ENCODE measurements around the gene HAP1. TPM values are rescaled to one million over a fixed set of nuclear protein-coding genes. Genes with fewer than 3 reads are reported as not detected.

Gene HAP1
- total RNA-seq, 2 experiments from 2014 or later = 0.19 to 0.55 TPM

DNA sequence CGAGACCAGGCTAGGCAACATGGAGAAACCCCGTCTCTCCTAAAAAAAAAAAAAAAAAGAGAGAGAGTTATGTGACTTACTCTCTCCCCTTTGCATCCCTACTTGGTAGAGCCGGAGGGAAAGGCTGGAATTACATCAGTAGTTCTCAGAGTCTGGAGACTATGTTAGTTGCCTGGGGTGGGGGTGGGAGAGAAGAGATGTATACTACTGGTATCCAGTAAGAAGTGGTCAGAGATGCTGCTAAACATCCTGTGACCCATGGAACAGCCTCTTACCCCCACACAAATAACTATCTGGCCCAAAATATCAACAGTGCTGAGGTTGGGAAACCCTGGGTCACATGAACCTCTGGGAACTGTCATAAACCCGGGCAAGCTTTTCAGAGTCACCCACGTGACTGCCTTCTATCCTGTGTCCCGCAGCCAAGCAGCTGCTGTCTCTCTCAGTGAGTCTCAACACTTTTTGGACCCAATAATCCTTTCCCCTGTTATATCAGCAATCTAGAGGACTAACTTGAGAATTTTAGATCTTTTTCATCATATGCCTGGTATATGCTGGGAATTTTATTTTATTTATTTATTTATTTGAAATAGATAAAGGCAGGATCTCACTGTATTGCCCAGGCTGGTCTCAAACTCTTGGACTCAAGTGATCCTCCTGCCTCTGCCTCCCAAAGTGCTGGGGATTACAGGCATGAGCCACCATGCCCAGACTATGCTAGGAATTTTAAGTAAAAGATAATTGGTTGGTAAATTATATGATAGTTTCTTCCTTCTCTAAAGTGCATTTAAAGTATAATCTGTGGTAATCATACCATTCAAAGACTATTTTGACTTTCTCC, 37.1 kb downstream of the HAP1 start:
- POLR2A ChIA-PET = no interaction called here
- no TSS peak for BruUV-seq (replicated peaks)
- no peak for TF ChIP-seq EZH2phosphoT487 (IDR thresholded peaks at IDR 0.05; ENCODE audit: borderline replicate concordance, low read depth, low read length)
- TF ChIP-seq, protein P1, sequence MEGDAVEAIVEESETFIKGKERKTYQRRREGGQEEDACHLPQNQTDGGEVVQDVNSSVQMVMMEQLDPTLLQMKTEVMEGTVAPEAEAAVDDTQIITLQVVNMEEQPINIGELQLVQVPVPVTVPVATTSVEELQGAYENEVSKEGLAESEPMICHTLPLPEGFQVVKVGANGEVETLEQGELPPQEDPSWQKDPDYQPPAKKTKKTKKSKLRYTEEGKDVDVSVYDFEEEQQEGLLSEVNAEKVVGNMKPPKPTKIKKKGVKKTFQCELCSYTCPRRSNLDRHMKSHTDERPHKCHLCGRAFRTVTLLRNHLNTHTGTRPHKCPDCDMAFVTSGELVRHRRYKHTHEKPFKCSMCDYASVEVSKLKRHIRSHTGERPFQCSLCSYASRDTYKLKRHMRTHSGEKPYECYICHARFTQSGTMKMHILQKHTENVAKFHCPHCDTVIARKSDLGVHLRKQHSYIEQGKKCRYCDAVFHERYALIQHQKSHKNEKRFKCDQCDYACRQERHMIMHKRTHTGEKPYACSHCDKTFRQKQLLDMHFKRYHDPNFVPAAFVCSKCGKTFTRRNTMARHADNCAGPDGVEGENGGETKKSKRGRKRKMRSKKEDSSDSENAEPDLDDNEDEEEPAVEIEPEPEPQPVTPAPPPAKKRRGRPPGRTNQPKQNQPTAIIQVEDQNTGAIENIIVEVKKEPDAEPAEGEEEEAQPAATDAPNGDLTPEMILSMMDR (conservative IDR thresholded peaks at IDR 0.05; ENCODE audit: low read length) = no peak

DNA sequence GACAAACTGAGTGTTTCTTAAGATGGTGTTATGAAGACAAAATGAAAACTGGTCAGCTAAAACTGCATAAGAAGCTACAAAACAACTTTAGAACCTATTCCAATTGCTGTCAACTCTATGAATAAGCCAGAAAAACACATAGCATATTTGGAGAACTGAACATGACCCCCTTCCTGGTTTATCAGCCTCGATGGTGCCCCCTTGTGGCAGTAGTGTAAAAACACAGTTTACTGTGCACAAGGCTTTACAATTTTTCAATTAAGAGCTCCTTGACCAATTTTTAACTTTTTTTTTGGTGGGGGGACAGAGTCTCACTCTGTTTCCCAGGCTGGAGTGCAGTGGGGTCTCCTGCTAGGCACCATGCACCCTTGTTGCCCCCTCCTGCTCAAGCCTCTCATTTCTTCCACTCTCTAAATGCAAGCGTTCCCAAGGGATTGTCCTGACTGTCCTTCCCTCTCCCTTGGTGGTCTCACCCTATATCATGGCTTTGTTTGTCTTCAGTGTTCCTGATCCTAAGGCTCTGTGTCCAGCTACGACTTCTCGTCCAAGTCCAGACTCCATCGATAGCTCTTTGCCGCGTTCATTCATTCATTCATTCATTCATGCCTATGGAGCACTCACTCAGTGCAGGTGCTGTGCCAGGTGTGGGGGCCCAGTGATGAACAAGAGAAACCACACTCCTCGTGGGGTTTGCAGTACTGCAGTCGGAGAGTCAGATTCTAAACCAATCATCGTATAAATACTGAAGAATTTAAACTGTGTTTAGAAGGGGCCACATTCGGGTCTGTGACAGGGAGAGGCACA, 38.3 kb downstream of the HAP1 start:
- H3K79me2 ChIP-seq (ENCODE audit: insufficient read depth, low read depth, low read length) = peaks cover 6% of the 10 kb centered on the region; the same call in 1 of the 2 replicates
- H3K4me2 ChIP-seq (ENCODE audit: low read length) = no peak overlapping the region
- no TSS peak for BruUV-seq (replicated peaks)
- H3K4me3 ChIP-seq (ENCODE audit: low read depth, low read length, poor library complexity, severe bottlenecking) = no peak overlapping the region
- ChIA-PET POLR2A (interaction anchor here (1.0 kb wide), 1 partner anchor 30 kb away, joined by 4 read pairs; no protein-coding TSS in a partner anchor), CTCF (ENCODE audit: unreplicated experiment) (interaction anchor here (0.6 kb wide), 2 partner anchors 13 to 63 kb away, joined by 3 read pairs; no protein-coding TSS in a partner anchor)
- H3K36me3 ChIP-seq (ENCODE audit: insufficient read depth, low read length) = peaks cover 42% of the 10 kb centered on the region
- H3K27ac ChIP-seq (ENCODE audit: low read depth, low read length, poor library complexity, severe bottlenecking) = no peak overlapping the region
- H3K9me3 ChIP-seq (ENCODE audit: low read length) = no peaks in the 10 kb centered on the region
- peaks cover 2% of the 10 kb centered on the region for H3K4me1 ChIP-seq (ENCODE audit: insufficient read depth, low read length, poor library complexity, severe bottlenecking)
- intact Hi-C loops (cut with micrococcal nuclease; ENCODE audit: unreplicated experiment) = no loop called here
- no peaks in the 10 kb centered on the region for H3K9me2 ChIP-seq (ENCODE audit: insufficient read depth, low read length)
- H4K20me1 ChIP-seq (ENCODE audit: insufficient read depth, low read length) = peaks cover 13% of the 10 kb centered on the region
- DNase-seq (ENCODE audit: low spot score) = peak; percentile 90
- H2AFZ ChIP-seq (ENCODE audit: low read length) = no peak overlapping the region
- TF ChIP-seq EZH2phosphoT487 (IDR thresholded peaks at IDR 0.05; ENCODE audit: borderline replicate concordance, low read depth, low read length) = no peak
- TF ChIP-seq, protein P1 (conservative IDR thresholded peaks at IDR 0.05; ENCODE audit: low read length) = peak; percentile 92

More for the DNA sequence above, 37.1 kb downstream of the HAP1 start:
- Histone ChIP-seq H3K4me2 (ENCODE audit: low read length) (no peak overlapping the region), H3K4me3 (ENCODE audit: low read depth, low read length, poor library complexity, severe bottlenecking) (no peak overlapping the region), H3K27ac (ENCODE audit: low read depth, low read length, poor library complexity, severe bottlenecking) (no peak overlapping the region), H4K20me1 (ENCODE audit: insufficient read depth, low read length) (0 out of 2 replicates have a peak, but pooled peaks cover 4% of the 10 kb centered on the region), H3K9me3 (ENCODE audit: low read length) (no peaks in the 10 kb centered on the region), H2AFZ (ENCODE audit: low read length) (no peak overlapping the region), H3K9me2 (ENCODE audit: insufficient read depth, low read length) (no peaks in the 10 kb centered on the region), H3K79me2 (ENCODE audit: insufficient read depth, low read depth, low read length) (no peaks in the 10 kb centered on the region), H3K4me1 (ENCODE audit: insufficient read depth, low read length, poor library complexity, severe bottlenecking) (no peaks in the 10 kb centered on the region), H3K36me3 (ENCODE audit: insufficient read depth, low read length) (peaks cover 30% of the 10 kb centered on the region)
- CTCF ChIA-PET (ENCODE audit: unreplicated experiment) = no interaction called here
- intact Hi-C loops (cut with micrococcal nuclease; ENCODE audit: unreplicated experiment) = no loop called here
- no peak for DNase-seq (ENCODE audit: low spot score)

Data from OCI-LY7 (cell line).